ENCODE data around the gene GAB1. TPM values are rescaled to one million over a fixed set of nuclear protein-coding genes. Genes with fewer than 3 reads are reported as not detected.
A peak's percentile ranks its signal among the peaks of the same experiment; 100 is the strongest.

The GAB1 gene
- total and polyA plus RNA-seq, 2 of the 13 experiments (the other 11 are each of a cell fraction or from before 2014, with no cell fraction given) = 8.7 to 14.7 TPM

- TF ChIP-seq ZNF674 (CRISPR knock-in tag; IDR thresholded peaks at IDR 0.05; ENCODE audit: low read depth) (no peak), LCORL (IDR thresholded peaks at IDR 0.05) (no peak), LCORL (CRISPR knock-in tag; IDR thresholded peaks at IDR 0.05) (peak; percentile 63), SP2 (CRISPR knock-in tag; IDR thresholded peaks at IDR 0.05) (no peak), RBM22 (optimal IDR thresholded peaks at IDR 0.05; ENCODE audit: low read length) (no peak), ZBTB1 (CRISPR knock-in tag; IDR thresholded peaks at IDR 0.05; ENCODE audit: borderline replicate concordance) (no peak), ZNF672 (CRISPR knock-in tag; IDR thresholded peaks at IDR 0.05) (no peak), U2AF1 (optimal IDR thresholded peaks at IDR 0.05; ENCODE audit: low read depth, low read length) (no peak), SAFB2 (CRISPR knock-in tag; IDR thresholded peaks at IDR 0.05; ENCODE audit: borderline replicate concordance, low read depth) (no peak), MXI1 (IDR thresholded peaks at IDR 0.05; ENCODE audit: borderline replicate concordance, low read depth, low read length) (peak; percentile 21; the same call in 1 of the 3 replicates), SOX13 (IDR thresholded peaks at IDR 0.05) (no peak), SOX13 (CRISPR knock-in tag; conservative IDR thresholded peaks at IDR 0.05 in 1 of 2, IDR thresholded peaks at IDR 0.05 in 1 of 2) (no peak), EEA1 (CRISPR knock-in tag; IDR thresholded peaks at IDR 0.05; ENCODE audit: borderline replicate concordance) (no peak), AGO2 (optimal IDR thresholded peaks at IDR 0.05; ENCODE audit: low read depth, low read length) (no peak), ZNF883 (CRISPR knock-in tag; IDR thresholded peaks at IDR 0.05; ENCODE audit: not compliant biosample characterization) (no peak), YEATS2 (CRISPR knock-in tag; IDR thresholded peaks at IDR 0.05; ENCODE audit: borderline replicate concordance) (no peak), ZMYM4 (CRISPR knock-in tag; IDR thresholded peaks at IDR 0.05) (peak; percentile 73), ZKSCAN8 (CRISPR knock-in tag; IDR thresholded peaks at IDR 0.05; ENCODE audit: borderline replicate concordance) (no peak; the same call in 1 of the 2 replicates), NFE2L2 (IDR thresholded peaks at IDR 0.05; ENCODE audit: low read length) (no peak), KDM1A (CRISPR knock-in tag; IDR thresholded peaks at IDR 0.05) (no peak), BATF2 (CRISPR knock-in tag; IDR thresholded peaks at IDR 0.05) (0 out of 2 replicates have a peak, but pooled peaks have one; percentile 11), ZNF607 (CRISPR knock-in tag; IDR thresholded peaks at IDR 0.05; ENCODE audit: borderline replicate concordance) (no peak), POLR2AphosphoS5 (IDR thresholded peaks at IDR 0.05; ENCODE audit: low read depth, low read length) (peak; percentile 76)
- TF ChIP-seq, protein P1, sequence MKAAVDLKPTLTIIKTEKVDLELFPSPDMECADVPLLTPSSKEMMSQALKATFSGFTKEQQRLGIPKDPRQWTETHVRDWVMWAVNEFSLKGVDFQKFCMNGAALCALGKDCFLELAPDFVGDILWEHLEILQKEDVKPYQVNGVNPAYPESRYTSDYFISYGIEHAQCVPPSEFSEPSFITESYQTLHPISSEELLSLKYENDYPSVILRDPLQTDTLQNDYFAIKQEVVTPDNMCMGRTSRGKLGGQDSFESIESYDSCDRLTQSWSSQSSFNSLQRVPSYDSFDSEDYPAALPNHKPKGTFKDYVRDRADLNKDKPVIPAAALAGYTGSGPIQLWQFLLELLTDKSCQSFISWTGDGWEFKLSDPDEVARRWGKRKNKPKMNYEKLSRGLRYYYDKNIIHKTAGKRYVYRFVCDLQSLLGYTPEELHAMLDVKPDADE (CRISPR knock-in tag; IDR thresholded peaks at IDR 0.05) = 0 out of 2 replicates have a peak, but pooled peaks have one; percentile 19
- TF ChIP-seq, protein P2, sequence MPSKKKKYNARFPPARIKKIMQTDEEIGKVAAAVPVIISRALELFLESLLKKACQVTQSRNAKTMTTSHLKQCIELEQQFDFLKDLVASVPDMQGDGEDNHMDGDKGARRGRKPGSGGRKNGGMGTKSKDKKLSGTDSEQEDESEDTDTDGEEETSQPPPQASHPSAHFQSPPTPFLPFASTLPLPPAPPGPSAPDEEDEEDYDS (CRISPR knock-in tag; IDR thresholded peaks at IDR 0.05) = peak; percentile 36
- TF ChIP-seq, protein P3, sequence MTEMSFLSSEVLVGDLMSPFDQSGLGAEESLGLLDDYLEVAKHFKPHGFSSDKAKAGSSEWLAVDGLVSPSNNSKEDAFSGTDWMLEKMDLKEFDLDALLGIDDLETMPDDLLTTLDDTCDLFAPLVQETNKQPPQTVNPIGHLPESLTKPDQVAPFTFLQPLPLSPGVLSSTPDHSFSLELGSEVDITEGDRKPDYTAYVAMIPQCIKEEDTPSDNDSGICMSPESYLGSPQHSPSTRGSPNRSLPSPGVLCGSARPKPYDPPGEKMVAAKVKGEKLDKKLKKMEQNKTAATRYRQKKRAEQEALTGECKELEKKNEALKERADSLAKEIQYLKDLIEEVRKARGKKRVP (CRISPR knock-in tag; IDR thresholded peaks at IDR 0.05) = 0 out of 4 replicates have a peak, but pooled peaks of 1 of the 2 experiments have one; percentile 27
- TF ChIP-seq, protein P4, sequence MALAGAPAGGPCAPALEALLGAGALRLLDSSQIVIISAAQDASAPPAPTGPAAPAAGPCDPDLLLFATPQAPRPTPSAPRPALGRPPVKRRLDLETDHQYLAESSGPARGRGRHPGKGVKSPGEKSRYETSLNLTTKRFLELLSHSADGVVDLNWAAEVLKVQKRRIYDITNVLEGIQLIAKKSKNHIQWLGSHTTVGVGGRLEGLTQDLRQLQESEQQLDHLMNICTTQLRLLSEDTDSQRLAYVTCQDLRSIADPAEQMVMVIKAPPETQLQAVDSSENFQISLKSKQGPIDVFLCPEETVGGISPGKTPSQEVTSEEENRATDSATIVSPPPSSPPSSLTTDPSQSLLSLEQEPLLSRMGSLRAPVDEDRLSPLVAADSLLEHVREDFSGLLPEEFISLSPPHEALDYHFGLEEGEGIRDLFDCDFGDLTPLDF (CRISPR knock-in tag; IDR thresholded peaks at IDR 0.05) = no peak
Measured at GRCh38 chr4:143335979-143336780, 496 bp upstream of the GAB1 start (continued).
